GM18505 (cell line): ENCODE measurements around the gene FAIM2.

Source experiments
- ATAC-seq: cut with Tn5 transposase; IDR thresholded peaks from one replicate; pipeline ENCODE4 v1.9.1; 2021; ENCODE audit not compliant: unreplicated experiment
- POLR2A ChIP-seq: IDR thresholded peaks from 4 replicates; pipeline ENCODE4 v1.6.1; 2011; ENCODE audit warnings: borderline replicate concordance; ENCODE audit not compliant: insufficient read depth, insufficient read length; ENCODE audit errors: extremely low read depth

The FAIM2 gene

DNA sequence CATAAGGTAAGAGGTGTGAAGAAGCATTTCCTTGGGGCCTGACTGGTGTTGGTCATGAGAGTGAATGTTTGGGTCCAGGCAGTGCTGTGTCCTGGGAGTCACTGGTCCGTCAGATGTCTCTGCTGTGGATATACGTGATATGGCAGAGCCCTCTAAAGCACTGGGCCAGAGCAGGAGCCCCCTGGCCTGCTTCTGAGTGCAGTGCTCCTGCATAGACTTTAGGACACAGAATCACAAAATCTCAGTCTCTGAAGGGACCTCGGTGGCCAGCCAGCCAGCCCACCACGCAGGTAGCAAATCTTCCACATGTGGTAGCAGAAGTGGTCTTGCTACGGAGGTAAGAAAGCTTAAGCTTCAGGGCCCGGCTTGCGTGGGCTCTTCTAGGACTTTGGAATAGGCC is 28.3 kb upstream of the FAIM2 start:
- ATAC-seq, result no peak
- no peak for TF ChIP-seq POLR2A

DNA sequence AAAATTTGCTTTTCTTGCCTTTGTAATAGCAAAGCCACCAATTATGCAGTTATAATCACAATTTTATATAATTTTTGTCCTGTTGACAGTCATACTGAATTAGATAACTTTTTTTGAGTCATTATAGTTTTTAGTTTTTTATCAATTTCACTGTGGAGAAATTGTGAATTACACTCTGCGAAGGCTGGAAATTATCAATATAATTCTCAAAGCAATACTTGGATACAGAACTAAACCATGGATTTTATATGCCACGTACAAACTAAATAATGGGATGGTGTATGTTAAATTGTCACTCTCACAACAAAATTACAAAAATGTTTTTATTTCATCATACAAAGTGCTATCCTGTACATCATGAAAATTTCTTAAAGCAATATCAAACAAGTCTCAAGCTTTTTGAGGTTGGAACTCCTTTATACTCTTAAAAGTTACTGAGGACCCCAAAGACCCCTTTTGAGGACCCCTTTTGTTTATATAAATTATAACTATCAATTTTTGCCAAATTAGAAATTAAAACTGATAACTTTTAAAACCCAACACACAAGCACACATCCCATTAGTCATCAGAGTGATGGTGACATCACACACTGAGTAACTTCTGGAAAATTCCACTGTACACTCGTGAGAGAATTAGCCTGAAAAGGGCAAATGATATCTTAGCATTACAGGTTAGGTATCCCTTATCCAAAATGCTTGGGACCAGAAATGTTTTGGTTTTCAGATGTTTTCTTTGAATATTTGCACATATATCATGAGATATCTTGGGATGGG is 27.0 kb upstream of the FAIM2 start:
- no peak for ATAC-seq
- no peak for TF ChIP-seq POLR2A

DNA sequence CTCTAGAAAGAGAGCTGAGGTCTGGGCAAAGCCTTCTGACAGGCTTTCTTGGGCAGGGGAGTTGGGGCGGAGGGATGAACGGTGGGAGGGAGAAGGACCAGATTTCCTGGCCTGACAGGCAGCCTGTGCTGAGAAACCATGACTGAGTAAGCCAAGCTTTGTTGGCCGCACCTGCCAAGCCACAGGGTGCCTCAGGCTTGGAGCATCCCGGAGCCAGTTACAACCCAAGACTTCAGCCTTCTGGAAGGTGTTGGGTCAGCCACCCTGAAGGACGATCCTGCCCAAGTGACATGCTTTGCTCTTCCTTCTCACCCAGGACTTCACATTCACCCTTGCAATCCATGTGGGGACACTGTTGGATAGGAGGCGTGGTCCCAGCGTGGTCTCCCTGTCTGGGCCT is 25.9 kb upstream of the FAIM2 start:
- no peak for TF ChIP-seq POLR2A

DNA sequence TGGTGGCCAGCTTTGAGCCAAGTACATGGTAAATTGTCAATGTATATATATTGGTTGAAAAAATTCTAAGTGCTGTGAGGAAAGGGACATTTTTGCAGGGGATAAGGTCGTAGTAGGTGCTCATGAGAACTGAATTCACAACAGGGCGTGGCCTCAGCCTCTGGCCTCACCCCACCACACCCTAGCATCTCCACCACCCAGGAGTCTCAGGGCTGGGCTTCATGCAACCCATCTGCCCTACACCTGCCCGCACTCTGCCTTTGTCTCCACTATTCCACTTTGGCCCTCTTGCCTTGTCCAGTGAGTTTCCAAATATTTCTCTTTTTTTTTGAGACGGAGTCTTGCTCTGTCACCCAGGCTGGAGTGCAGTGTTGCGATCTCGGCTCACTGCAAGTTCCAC is 24.8 kb upstream of the FAIM2 start:
- TF ChIP-seq POLR2A, result no peak
- no peak for ATAC-seq

More for the DNA sequence above, 25.9 kb upstream of the FAIM2 start:
- ATAC-seq, result no peak

DNA sequence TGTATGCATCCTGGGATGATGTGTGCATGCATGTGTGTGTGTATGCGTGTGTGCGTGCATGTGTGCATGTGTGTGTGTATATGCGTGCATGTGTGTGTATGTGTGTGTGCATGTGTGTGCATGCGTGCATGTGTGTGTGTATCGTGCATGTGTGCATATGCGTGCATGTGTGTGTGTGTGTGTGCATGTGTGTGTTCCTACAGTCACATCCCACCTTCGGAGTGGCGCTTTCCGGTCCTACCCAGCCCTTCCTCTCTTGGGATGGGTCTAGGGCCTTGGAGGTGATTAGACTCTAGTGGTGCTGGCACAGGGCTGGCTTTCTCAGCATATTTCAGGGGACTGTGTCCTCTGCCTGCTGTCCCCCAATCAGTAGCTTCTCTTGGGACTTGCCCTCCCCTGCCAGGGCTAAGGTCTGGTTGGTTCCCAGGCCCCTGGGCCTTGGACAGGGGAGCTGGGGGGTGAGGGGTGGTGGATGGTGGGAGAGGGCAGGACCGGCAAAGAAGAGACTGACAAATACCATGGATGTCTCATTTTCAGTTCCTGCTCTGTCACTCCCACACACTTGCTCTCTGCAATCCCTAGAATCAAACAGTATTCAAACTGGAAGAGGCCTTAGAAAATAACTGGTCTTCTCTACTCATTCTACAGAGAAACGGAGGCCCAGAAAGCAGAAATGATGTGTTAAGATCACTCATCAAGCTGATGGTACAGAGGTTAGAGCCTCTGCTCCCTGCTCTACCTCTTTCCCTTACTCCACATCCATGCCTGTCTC is 21.9 kb upstream of the FAIM2 start:
- no peak for ATAC-seq
- TF ChIP-seq POLR2A, result no peak

DNA sequence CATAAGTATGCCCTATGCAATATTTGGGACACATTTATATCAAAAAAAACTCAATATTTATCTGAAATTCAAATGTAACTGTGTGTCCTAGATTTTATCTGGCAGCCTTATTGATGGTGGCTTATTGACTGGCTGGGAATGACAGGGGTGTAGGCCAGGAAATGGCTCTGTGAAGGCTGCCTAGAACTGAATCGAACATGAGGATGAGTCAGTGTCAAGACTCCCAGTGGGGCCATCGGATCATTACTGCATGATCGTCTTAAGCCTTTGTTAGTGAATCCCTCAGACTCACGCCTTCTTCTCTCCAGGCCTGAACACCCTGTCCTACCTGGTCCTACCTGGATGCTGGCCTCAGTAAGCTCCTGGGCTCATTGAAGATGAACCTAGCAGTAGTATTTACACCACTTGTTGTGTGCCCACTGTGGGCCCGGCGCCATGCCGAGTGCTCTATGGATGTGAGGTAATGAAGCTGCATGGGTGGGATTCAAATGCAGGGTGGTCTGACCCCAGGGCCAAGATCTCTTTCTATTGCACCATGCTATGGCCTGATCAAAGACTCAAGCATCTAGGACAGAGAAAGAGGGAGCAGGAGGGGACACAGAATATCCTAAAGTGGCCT is 21.0 kb upstream of the FAIM2 start:
- no peak for ATAC-seq
- TF ChIP-seq POLR2A, result no peak

DNA sequence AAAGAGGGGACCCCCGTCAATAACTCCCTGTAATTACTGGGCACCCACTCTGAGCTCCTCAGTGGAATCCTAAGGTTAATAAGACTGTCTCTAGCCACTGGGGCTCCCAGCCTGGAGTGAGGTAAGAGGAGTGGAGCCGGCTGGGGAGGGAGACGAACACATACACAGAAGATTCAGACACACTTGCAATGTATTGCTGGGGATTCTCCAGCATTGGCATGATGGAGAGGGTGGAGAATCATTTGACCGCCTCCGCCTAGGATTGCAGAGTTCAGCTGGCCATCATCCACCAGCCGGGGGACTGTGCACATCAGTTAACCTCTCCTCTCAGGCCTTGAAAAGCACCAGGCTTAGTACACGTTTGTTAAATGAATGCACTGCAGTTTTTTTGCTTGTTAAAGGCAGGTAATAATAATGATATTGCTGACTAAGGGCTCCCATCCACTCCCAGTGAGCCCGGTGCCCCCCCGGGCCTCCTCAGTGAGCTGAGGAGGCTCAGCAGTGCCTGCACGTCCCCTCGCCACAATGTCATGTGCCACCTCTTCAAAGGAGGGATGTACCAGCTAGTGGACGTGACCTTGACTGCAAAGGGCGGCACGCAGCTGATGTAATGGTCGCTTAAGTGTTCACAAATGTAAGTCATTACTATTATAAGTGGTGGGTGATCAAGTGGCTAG is 20.3 kb upstream of the FAIM2 start:
- no peak for TF ChIP-seq POLR2A
- ATAC-seq, result no peak

DNA sequence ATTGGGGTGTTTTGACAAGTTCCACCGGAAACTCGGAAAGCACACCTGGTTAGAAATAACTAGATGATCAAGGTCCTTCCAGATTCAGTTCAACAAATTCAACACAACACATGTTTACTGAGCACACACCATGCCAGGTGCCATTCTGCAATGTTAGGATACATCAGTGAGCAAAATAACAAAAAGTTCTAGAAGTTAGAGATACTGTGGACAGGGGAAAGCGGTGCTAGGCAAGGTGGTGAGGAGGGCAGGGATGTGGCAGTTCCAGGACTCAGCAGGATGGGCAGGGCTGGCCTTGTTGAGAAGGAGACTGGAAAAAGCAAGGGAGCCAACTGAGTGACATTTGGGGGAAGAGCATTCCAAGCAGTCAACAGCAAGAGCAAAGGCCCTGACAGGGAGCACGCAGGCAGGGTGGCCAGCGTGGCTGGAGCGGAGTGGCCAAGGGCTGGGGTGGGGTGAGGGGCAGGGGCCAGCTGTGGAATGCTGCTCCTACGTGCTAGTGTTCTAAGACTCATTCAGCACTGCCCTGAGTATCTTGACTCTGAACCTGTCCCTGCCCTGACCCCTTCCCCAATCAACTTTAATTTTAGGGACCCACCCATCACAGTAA is 19.4 kb upstream of the FAIM2 start:
- no peak for TF ChIP-seq POLR2A
- ATAC-seq, result no peak

DNA sequence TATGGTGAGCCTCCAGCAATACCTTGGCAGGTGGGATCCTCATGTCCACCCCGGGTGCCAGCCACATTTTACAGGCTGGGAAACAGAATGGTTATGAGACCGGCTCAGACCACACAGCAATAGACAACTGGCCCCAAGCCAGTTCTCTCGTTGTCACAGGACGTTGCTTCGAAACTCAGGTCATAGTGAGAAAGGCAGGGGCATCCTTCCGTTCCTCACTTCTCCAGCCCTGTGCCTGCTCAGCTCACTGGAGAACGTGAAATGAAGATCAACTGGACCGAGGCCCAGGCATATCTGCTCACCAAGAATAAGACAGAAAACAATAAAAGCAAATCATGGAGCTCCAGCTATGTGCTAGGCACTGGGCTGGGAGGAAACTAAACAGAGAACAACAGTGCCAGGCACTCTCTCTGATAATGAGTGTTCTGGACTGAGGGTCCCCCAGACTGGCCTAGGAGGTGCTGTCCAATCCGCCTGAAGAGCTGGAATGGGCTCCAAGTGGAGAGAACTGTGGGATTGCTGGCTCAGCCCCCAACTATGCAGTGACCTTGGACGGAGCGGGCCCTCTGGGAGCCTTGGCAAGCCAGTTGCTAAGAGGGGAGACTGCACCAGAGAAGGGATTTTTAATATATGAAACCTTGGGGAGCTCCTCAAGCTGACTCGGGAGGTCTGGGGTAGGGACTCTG is 18.8 kb upstream of the FAIM2 start:
- no peak for TF ChIP-seq POLR2A
- no peak for ATAC-seq

DNA sequence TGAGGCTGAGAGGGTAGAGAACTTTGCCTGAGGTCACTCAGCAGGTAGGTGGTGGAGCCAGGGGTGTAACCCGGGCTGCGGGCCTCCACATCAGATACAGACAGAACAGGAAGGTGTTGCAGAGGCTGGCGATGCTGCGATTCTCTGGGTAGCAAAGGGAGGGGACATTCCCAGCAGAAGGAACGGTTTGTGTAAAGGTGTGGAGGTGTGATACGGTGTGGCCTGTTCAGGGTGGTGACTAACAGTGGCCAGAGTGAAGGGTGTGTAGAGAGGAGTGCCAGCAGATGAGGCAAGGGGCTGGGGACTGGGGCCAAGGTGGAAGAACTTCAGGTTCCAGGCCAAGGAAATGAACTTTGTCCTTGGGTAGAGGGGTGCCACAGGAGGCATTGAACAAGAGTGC is 18.2 kb upstream of the FAIM2 start:
- no peak for ATAC-seq
- TF ChIP-seq POLR2A, result no peak

DNA sequence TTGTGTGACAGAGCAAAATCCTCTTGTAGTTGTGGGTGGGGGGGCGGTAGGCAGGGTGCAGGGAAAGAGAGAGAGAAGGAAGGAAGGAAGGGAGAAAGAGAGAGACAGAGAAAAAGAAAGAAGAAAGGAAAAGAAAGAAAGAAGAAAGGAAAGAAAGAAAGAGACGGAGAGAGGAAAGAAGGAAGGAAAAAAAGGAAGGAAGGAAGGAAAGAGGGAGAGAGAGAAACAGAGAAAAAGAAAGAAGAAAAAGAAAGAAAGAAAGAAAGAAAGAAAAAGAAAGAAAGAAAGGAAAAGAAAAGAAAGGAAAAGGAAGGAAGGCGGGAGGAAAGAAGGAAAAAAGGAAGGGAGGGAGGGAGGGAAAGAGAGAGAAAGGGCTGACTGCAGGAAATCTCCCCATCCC is 17.6 kb upstream of the FAIM2 start:
- TF ChIP-seq POLR2A, result no peak

DNA sequence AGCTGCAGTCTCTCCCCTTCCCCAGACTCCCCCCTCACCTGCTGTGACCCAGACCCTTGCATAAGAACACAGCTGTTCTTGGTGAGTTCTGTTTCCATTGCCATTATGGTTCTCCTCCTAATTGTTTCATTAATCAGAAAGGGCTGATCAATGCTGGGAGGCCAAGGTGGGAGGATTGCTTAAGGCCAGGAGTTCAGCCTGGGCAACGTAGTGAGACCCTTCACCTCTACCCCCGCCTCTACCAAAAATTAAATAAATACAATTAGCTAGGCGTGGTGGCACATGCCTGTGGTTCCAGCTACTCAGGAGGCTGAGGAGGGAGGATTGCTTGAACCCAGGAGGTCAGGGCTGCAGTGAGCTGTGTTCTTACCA is 17.2 kb upstream of the FAIM2 start:
- ATAC-seq, result no peak
- no peak for TF ChIP-seq POLR2A

More for the DNA sequence above, 17.6 kb upstream of the FAIM2 start:
- no peak for ATAC-seq
